Duodenal mucosa (tissue), 2 donors: ENCODE data around the gene B9D2.

Experiments used
- H3K27ac ChIP-seq: one replicate; pipeline ENCODE4 v1.7.0; 2013; ENCODE audit warnings: low read depth, low read length
- H3K27me3 ChIP-seq, 2 donors: one replicate each; pipeline ENCODE4 v1.7.0; 2013; ENCODE audit warnings: low read length in 2 of 2, control low read depth in 1 of 2; ENCODE audit not compliant: insufficient read depth in 2 of 2, control insufficient read depth in 1 of 2
- H3K36me3 ChIP-seq, 2 donors: one replicate each; pipeline ENCODE4 v1.7.0; 2013; ENCODE audit warnings: low read length in 2 of 2, control low read depth in 1 of 2; ENCODE audit not compliant: insufficient read depth in 2 of 2, control insufficient read depth in 1 of 2
- H3K4me1 ChIP-seq, 2 donors: one replicate each; pipeline ENCODE4 v1.7.0; 2013; ENCODE audit warnings: low read length in 2 of 2, control low read depth in 1 of 2; ENCODE audit not compliant: insufficient read depth in 2 of 2, control insufficient read depth in 1 of 2
- H3K4me3 ChIP-seq, 2 donors: one replicate each; pipeline ENCODE4 v1.7.0; 2013; ENCODE audit warnings: low read length in 2 of 2, low read depth in 1 of 2
- H3K9ac ChIP-seq, 2 donors: one replicate each; pipeline ENCODE4 v1.7.0; 2013; ENCODE audit warnings: low read length in 2 of 2, low read depth in 1 of 2
- H3K9me3 ChIP-seq, 2 donors: one replicate each; pipeline ENCODE4 v1.7.0; 2013; ENCODE audit warnings: low read length in 2 of 2, control low read depth in 1 of 2; ENCODE audit not compliant: control insufficient read depth in 1 of 2

Gene B9D2

GRCh38 chr19:41324921-41325639, 38.9 kb downstream of the B9D2 start:
- Histone ChIP-seq H3K36me3 (peaks cover 12 to 17% of the 10 kb centered on the region in 2 donors), H3K4me1 (peaks cover 49 to 68% of the 10 kb centered on the region in 2 donors)

GRCh38 chr19:41324231-41324702, 39.7 kb downstream of the B9D2 start:
- Histone ChIP-seq H3K36me3 (peaks cover 14 to 24% of the 10 kb centered on the region in 2 donors), H3K27ac (peak overlapping the region; percentile 72), H3K4me3 (no peak overlapping the region)

More at GRCh38 chr19:41324921-41325639, 38.9 kb downstream of the B9D2 start:
- peak overlapping the region in 1 of 2 donors; percentile 27 for H3K4me3 ChIP-seq
- peak overlapping the region; percentile 30 for H3K27ac ChIP-seq
- no peak overlapping the region for H3K9ac ChIP-seq
- no peaks in the 10 kb centered on the region for H3K9me3 ChIP-seq
- H3K27me3 ChIP-seq = peaks cover 9 to 12% of the 10 kb centered on the region in 2 donors

DNA sequence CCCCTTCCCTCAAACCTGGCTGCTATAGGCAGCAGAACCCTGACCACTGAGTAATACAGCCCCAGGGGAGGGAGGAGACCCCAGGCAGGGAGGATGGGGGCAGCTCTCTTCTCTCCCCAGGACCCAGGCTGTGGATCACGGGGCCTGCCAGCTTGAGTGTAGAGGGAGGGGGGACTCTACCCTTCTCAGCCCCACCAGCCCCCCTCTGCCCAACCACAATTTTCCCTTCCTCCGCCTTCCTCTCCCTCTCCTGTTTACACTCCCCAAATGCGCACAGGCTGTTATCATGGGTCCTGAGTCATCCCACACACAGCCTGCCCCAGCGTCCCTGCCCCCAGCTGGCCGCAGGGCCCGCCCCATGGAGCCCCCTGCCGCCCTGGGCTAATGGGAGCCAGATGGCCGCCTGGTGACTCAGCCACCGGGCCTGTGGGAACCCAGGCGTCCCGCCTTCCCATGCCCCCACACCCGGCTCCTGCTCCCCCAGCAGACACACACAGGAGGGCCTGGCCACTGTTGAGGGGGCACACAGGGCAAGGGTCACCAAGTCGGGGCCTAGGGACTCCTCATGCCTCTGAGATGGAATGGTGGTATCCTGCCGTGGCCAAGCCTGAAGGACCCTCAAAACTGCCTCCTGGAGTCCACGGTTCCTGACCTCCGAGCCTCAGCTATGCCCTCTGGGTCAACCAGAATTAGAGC, 40.4 kb downstream of the B9D2 start:
- H3K27me3 ChIP-seq = peaks cover 9 to 12% of the 10 kb centered on the region in 2 donors
- no peak overlapping the region for H3K4me3 ChIP-seq
- peaks cover 21 to 31% of the 10 kb centered on the region in 2 donors for H3K36me3 ChIP-seq
- H3K9ac ChIP-seq = peak overlapping the region in 1 of 2 donors; percentile 36
- no peaks in the 10 kb centered on the region for H3K9me3 ChIP-seq
- H3K27ac ChIP-seq = peak overlapping the region; percentile 72
- peaks cover 47 to 60% of the 10 kb centered on the region in 2 donors for H3K4me1 ChIP-seq

More at GRCh38 chr19:41324231-41324702, 39.7 kb downstream of the B9D2 start:
- peak overlapping the region in 1 of 2 donors; percentile 26 for H3K9ac ChIP-seq
- peaks cover 9 to 12% of the 10 kb centered on the region in 2 donors for H3K27me3 ChIP-seq
- no peaks in the 10 kb centered on the region for H3K9me3 ChIP-seq
- H3K4me1 ChIP-seq = peaks cover 49 to 67% of the 10 kb centered on the region in 2 donors

GRCh38 chr19:41323023-41323422, 40.9 kb downstream of the B9D2 start:
- Histone ChIP-seq H3K9ac (peak overlapping the region in 1 of 2 donors; percentile 36), H3K9me3 (no peaks in the 10 kb centered on the region), H3K36me3 (peaks cover 25 to 35% of the 10 kb centered on the region in 2 donors), H3K27ac (peak overlapping the region; percentile 71), H3K4me3 (no peak overlapping the region), H3K4me1 (peaks cover 42 to 55% of the 10 kb centered on the region in 2 donors), H3K27me3 (peaks cover 9 to 11% of the 10 kb centered on the region in 2 donors)

- Histone ChIP-seq H3K4me1 (peaks cover 36 to 49% of the 10 kb centered on the region in 2 donors), H3K9me3 (no peaks in the 10 kb centered on the region), H3K27me3 (peaks cover 8 to 9% of the 10 kb centered on the region in 2 donors), H3K36me3 (peaks cover 26 to 35% of the 10 kb centered on the region in 2 donors), H3K4me3 (no peak overlapping the region), H3K9ac (peak overlapping the region in 1 of 2 donors; percentile 36), H3K27ac (peak overlapping the region; percentile 71)
Observed at GRCh38 chr19:41322451-41322850, 41.5 kb downstream of the B9D2 start.

DNA sequence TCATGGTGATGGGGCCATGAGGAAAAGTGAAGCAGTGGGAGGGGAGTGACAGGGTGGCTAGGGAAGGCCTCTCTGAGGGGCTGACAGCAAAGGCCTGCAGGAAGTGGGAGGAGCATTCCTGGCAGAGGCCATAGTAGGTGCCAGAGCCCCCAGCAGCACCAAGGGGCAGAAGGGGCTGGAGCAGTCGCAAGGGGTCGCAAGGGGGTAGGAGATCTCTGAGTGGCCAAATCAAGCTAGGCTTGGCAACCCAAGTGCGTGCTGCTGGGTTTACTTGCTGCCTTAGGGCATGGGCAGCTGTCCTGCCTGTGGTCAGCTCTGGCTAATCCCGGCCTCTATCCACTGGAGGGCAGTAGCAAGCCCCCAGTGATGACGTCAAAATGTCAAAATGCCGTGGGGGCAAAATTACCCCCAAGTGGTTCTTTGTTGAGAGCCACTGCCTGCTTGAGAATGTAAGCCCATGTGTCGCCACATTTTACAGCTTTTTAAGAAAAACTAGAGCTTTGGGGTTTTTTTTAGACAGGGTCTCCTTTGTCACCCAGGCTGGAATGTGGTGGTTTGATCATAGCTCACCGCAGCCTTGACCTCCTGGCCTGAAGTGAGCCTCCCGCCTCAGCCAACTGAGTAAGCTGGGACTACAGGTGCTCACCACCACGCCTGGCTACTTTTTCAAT, 42.2 kb downstream of the B9D2 start:
- Histone ChIP-seq H3K4me3 (no peak overlapping the region), H3K27ac (no peak overlapping the region), H3K9ac (no peak overlapping the region), H3K27me3 (peaks cover 8 to 9% of the 10 kb centered on the region in 2 donors), H3K4me1 (peaks cover 29 to 42% of the 10 kb centered on the region in 2 donors), H3K9me3 (no peaks in the 10 kb centered on the region), H3K36me3 (peaks cover 33 to 42% of the 10 kb centered on the region in 2 donors)

GRCh38 chr19:41321204-41321599, 42.7 kb downstream of the B9D2 start:
- H3K27me3 ChIP-seq = peaks cover 5 to 8% of the 10 kb centered on the region in 2 donors
- no peak overlapping the region for H3K27ac ChIP-seq
- no peak overlapping the region for H3K4me3 ChIP-seq
- no peak overlapping the region for H3K9ac ChIP-seq
- H3K36me3 ChIP-seq = peaks cover 38 to 47% of the 10 kb centered on the region in 2 donors
- H3K4me1 ChIP-seq = peaks cover 24 to 36% of the 10 kb centered on the region in 2 donors
- no peaks in the 10 kb centered on the region for H3K9me3 ChIP-seq

- Histone ChIP-seq H3K9me3 (no peaks in the 10 kb centered on the region), H3K27ac (no peak overlapping the region), H3K27me3 (peaks cover 0 to 2% of the 10 kb centered on the region in 2 donors), H3K9ac (no peak overlapping the region), H3K36me3 (peaks cover 43 to 52% of the 10 kb centered on the region in 2 donors), H3K4me1 (peaks cover 22 to 30% of the 10 kb centered on the region in 2 donors), H3K4me3 (no peak overlapping the region)
Observed at GRCh38 chr19:41320568-41320967, 43.4 kb downstream of the B9D2 start.

DNA sequence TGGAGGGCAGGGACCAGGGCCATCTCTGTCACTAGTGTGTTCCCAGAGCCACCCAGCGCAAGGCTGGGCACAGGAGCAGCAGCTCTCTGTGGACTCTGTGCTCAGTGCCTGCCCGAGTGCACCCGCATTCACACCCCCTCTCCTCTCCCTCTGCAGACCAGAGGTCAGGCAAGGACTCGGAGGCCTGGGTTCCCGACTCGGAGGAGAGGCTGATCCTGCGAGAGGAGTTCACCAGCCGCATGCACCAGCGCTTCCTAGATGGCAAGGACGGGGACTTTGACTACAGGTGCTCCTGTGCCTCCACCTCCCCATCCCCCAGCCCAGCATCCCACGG, 43.8 kb downstream of the B9D2 start:
- Histone ChIP-seq H3K9me3 (no peaks in the 10 kb centered on the region), H3K9ac (no peak overlapping the region), H3K4me1 (peaks cover 22 to 27% of the 10 kb centered on the region in 2 donors), H3K36me3 (peaks cover 43 to 52% of the 10 kb centered on the region in 2 donors), H3K4me3 (no peak overlapping the region), H3K27me3 (no peaks in the 10 kb centered on the region), H3K27ac (no peak overlapping the region)
